GM21825 (cell line): Measurements from ENCODE around the gene ZSCAN18.

Experiments
- ATAC-seq: cut with Tn5 transposase; IDR thresholded peaks from one replicate; pipeline ENCODE4 v1.9.1; 2021; ENCODE audit warnings: mild to moderate bottlenecking, moderate library complexity; ENCODE audit not compliant: unreplicated experiment

ZSCAN18 gene

GRCh38 chr19:58086825-58087710 lies 11.0 kb downstream of the ZSCAN18 start:
- no peak for ATAC-seq

GRCh38 chr19:58085348-58085875 lies 12.6 kb downstream of the ZSCAN18 start:
- ATAC-seq: no peak

- ATAC-seq: no peak
These were observed 13.3 kb downstream of the ZSCAN18 start for GRCh38 chr19:58084596-58085347.

GRCh38 chr19:58083021-58083420 lies 15.0 kb downstream of the ZSCAN18 start:
- no peak for ATAC-seq

- no peak for ATAC-seq
These were observed 18.2 kb downstream of the ZSCAN18 start for GRCh38 chr19:58079792-58080191.

- no peak for ATAC-seq
These were observed 30.7 kb downstream of the ZSCAN18 start for GRCh38 chr19:58067240-58067912.

- ATAC-seq: no peak
These were observed 34.3 kb downstream of the ZSCAN18 start for GRCh38 chr19:58063712-58064111.

- ATAC-seq: no peak
These were observed 37.8 kb downstream of the ZSCAN18 start for GRCh38 chr19:58060231-58060630.

GRCh38 chr19:58059671-58060078 lies 38.4 kb downstream of the ZSCAN18 start:
- no peak for ATAC-seq

- ATAC-seq: no peak
These were observed 38.9 kb downstream of the ZSCAN18 start, which contains the start of gene ZNF135 for GRCh38 chr19:58059003-58059670. ZNF135 (plus strand) TSS chr19:58059282; CDS start chr19:58060003, 721 bp downstream.

- ATAC-seq: no peak
These were observed 39.6 kb downstream of the ZSCAN18 start for GRCh38 chr19:58058467-58058866.

- no peak for ATAC-seq
These were observed 41.2 kb downstream of the ZSCAN18 start for GRCh38 chr19:58056861-58057260.

GRCh38 chr19:58056261-58056660 lies 41.8 kb downstream of the ZSCAN18 start:
- ATAC-seq: no peak

GRCh38 chr19:58054901-58055874 lies 42.8 kb downstream of the ZSCAN18 start:
- no peak for ATAC-seq

GRCh38 chr19:58053480-58054156 lies 44.4 kb downstream of the ZSCAN18 start:
- no peak for ATAC-seq

- no peak for ATAC-seq
These were observed 45.8 kb downstream of the ZSCAN18 start for GRCh38 chr19:58052256-58052655.

GRCh38 chr19:58047672-58048071 lies 50.4 kb downstream of the ZSCAN18 start:
- ATAC-seq: no peak

- no peak for ATAC-seq
These were observed 51.2 kb downstream of the ZSCAN18 start for GRCh38 chr19:58046856-58047255.
